Measurements from ENCODE around the gene NT5DC1.

DNA sequence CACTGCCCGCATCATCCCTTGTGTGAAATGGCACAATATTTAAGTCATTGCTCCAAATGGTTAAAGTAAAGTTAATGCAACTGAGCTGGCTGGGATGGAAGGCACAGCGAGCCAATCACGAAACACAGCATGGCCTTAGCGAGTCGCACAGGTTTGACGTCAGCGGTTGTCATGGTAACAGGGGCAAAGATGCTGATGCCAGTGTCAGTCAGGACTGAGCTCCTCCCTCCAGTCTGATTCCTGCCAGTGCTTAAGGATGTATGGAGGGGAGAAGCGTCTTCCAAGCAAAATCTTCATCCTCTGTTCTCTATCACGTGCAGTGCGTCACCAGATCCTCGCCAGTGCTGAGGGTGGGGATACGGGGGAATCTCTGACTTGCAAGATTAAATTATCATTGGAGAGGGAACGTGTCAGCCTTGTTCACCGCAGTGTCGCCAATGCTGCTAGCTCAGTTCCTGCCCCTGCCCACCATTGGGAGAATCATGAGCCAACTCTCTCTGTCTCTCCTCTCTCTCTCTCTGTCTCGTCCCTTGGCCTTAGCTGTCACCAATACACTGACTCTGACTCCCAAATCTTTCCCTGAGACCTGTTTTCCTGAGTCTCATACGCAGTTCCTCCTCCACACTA is 128.7 kb downstream of the NT5DC1 start:
- TF ChIP-seq, protein P1, sequence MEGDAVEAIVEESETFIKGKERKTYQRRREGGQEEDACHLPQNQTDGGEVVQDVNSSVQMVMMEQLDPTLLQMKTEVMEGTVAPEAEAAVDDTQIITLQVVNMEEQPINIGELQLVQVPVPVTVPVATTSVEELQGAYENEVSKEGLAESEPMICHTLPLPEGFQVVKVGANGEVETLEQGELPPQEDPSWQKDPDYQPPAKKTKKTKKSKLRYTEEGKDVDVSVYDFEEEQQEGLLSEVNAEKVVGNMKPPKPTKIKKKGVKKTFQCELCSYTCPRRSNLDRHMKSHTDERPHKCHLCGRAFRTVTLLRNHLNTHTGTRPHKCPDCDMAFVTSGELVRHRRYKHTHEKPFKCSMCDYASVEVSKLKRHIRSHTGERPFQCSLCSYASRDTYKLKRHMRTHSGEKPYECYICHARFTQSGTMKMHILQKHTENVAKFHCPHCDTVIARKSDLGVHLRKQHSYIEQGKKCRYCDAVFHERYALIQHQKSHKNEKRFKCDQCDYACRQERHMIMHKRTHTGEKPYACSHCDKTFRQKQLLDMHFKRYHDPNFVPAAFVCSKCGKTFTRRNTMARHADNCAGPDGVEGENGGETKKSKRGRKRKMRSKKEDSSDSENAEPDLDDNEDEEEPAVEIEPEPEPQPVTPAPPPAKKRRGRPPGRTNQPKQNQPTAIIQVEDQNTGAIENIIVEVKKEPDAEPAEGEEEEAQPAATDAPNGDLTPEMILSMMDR (IDR thresholded peaks at IDR 0.05 in 8 of 11, conservative IDR thresholded peaks at IDR 0.05 in 3 of 11): no peak
- TF ChIP-seq POLR2A (IDR thresholded peaks at IDR 0.05) (no peak), POLR2AphosphoS5 (IDR thresholded peaks at IDR 0.05) (no peak)

Data from spleen (tissue), 7 donors.